OCI-LY3 (cell line): ENCODE results near the gene ARHGAP24.

ENCODE experiments used
- H2AFZ ChIP-seq: fragments of 200-600, 300-600 bp; shearing (Covaris generic); 2 replicates; pipeline ENCODE4 v1.6.0; 2014; ENCODE audit warnings: antibody characterized with exemption, low read depth, low read length
- H3K27ac ChIP-seq: fragments of 200-600, 300-600 bp; sonication (generic); 2 replicates; pipeline ENCODE4 v1.5.1; 2014; ENCODE audit warnings: mild to moderate bottlenecking, low read length, moderate library complexity, mixed read lengths
- H3K27me3 ChIP-seq: fragments of 200-600, 300-600 bp; sonication (generic); 2 replicates; pipeline ENCODE4 v1.6.1; 2014; ENCODE audit warnings: low read depth, low read length, mixed read lengths
- H3K36me3 ChIP-seq: fragments of 200-600, 300-600 bp; sonication (generic); replicated peaks from 2 replicates; pipeline ENCODE3; 2014; ENCODE audit warnings: low read depth, low read length, mixed read lengths
- H3K4me1 ChIP-seq: fragments of 300-600, 200-600 bp; sonication (generic); 2 replicates; pipeline ENCODE4 v1.6.1; 2014; ENCODE audit warnings: low read length, mixed read lengths
- H3K4me2 ChIP-seq: fragments of 200-600, 300-600 bp; sonication (generic); 2 replicates; pipeline ENCODE4 v1.6.1; 2014; ENCODE audit warnings: low read length, mixed read lengths
- H3K4me3 ChIP-seq: fragments of 300-600, 200-600 bp; sonication (generic); 2 replicates; pipeline ENCODE4 v1.5.1; 2014; ENCODE audit warnings: antibody characterized with exemption, mild to moderate bottlenecking, low read length, moderate library complexity
- H3K79me2 ChIP-seq: fragments of 300-600, 200-600 bp; shearing (Covaris generic); 2 replicates; pipeline ENCODE4 v1.6.1; 2014; ENCODE audit warnings: mild to moderate bottlenecking, low read length, mixed read lengths
- H3K9ac ChIP-seq: fragments of 300-600, 200-600 bp; shearing (Covaris generic); 2 replicates; pipeline ENCODE4 v1.6.0; 2014; ENCODE audit warnings: mild to moderate bottlenecking, low read length, moderate library complexity
- H3K9me3 ChIP-seq: fragments of 200-600, 300-600 bp; shearing (Covaris generic); 2 replicates; pipeline ENCODE4 v1.6.1; 2014; ENCODE audit warnings: low read length, mixed read lengths; ENCODE audit not compliant: insufficient read depth
- H4K20me1 ChIP-seq: fragments of 200-600, 300-600 bp; sonication (generic); 2 replicates; pipeline ENCODE4 v1.6.1; 2016; ENCODE audit warnings: low read length, mixed read lengths; ENCODE audit not compliant: insufficient read depth
- CTCF ChIP-seq: fragments of 200-600, 300-600 bp; sonication (generic); IDR thresholded peaks from 2 replicates; pipeline ENCODE4 v1.5.1; 2014; ENCODE audit warnings: antibody characterized with exemption, low read length, low read depth
- EZH2phosphoT487 ChIP-seq: fragments of 200-600 bp; shearing (Covaris generic); IDR thresholded peaks from 2 replicates; pipeline ENCODE4 v1.6.1; 2018; ENCODE audit warnings: antibody characterized with exemption, mixed run types, low read depth

The ARHGAP24 gene

GRCh38 chr4:85886665-85887064 lies 411.7 kb downstream of the ARHGAP24 start:
- Histone ChIP-seq H3K4me3 (no peak overlapping the region), H3K36me3 (no peaks in the 10 kb centered on the region), H3K4me1 (no peaks in the 10 kb centered on the region), H3K4me2 (no peak overlapping the region), H3K9me3 (no peaks in the 10 kb centered on the region), H2AFZ (no peak overlapping the region), H4K20me1 (peaks cover 18% of the 10 kb centered on the region), H3K79me2 (peaks cover 3% of the 10 kb centered on the region), H3K9ac (no peak overlapping the region), H3K27ac (no peak overlapping the region), H3K27me3 (no peaks in the 10 kb centered on the region)
- TF ChIP-seq CTCF (no peak), EZH2phosphoT487 (no peak)

- H3K4me2 ChIP-seq, result no peak overlapping the region
- no peak overlapping the region for H2AFZ ChIP-seq
- H3K27me3 ChIP-seq, result no peaks in the 10 kb centered on the region
- H3K9ac ChIP-seq, result no peak overlapping the region
- H3K4me3 ChIP-seq, result no peak overlapping the region
- H3K9me3 ChIP-seq, result no peaks in the 10 kb centered on the region
- peaks cover 3% of the 10 kb centered on the region for H3K79me2 ChIP-seq
- no peaks in the 10 kb centered on the region for H3K36me3 ChIP-seq
- H4K20me1 ChIP-seq, result 0 out of 2 replicates have a peak, but pooled peaks cover 4% of the 10 kb centered on the region
- no peak for TF ChIP-seq CTCF
- TF ChIP-seq EZH2phosphoT487, result no peak
- H3K27ac ChIP-seq, result no peak overlapping the region
- H3K4me1 ChIP-seq, result no peaks in the 10 kb centered on the region
These were observed 414.4 kb downstream of the ARHGAP24 start for GRCh38 chr4:85889314-85889713.

- TF ChIP-seq EZH2phosphoT487 (no peak), CTCF (no peak)
- Histone ChIP-seq H3K36me3 (no peaks in the 10 kb centered on the region), H3K4me3 (no peak overlapping the region), H3K9ac (no peak overlapping the region), H4K20me1 (0 out of 2 replicates have a peak, but pooled peaks cover 3% of the 10 kb centered on the region), H3K9me3 (no peaks in the 10 kb centered on the region), H3K27me3 (no peaks in the 10 kb centered on the region), H3K79me2 (peaks cover 3% of the 10 kb centered on the region), H3K27ac (no peak overlapping the region), H3K4me2 (no peak overlapping the region), H2AFZ (no peak overlapping the region), H3K4me1 (no peaks in the 10 kb centered on the region)
These were observed 420.8 kb downstream of the ARHGAP24 start for GRCh38 chr4:85895755-85896154.

GRCh38 chr4:85898231-85898630 lies 423.3 kb downstream of the ARHGAP24 start:
- Histone ChIP-seq H3K79me2 (no peaks in the 10 kb centered on the region), H3K36me3 (no peaks in the 10 kb centered on the region), H3K9me3 (no peaks in the 10 kb centered on the region), H4K20me1 (peaks cover 7% of the 10 kb centered on the region; the same call in 1 of the 2 replicates), H3K4me3 (no peak overlapping the region), H2AFZ (no peak overlapping the region), H3K27ac (no peak overlapping the region), H3K9ac (no peak overlapping the region), H3K4me1 (no peaks in the 10 kb centered on the region), H3K27me3 (no peaks in the 10 kb centered on the region), H3K4me2 (no peak overlapping the region)
- TF ChIP-seq CTCF (no peak), EZH2phosphoT487 (no peak)
